AML-193 (cell line): ENCODE measurements around the gene NBEA.
"Not testable (repeated sequence)": the region's sequence is repeated elsewhere in the genome, so short reads cannot be mapped to it uniquely, and the experiment has no call there.

Experiments used
- DNase-seq, 2 experiments: peaks; one replicate each; lab custom pipeline; 2025; lab: John Stamatoyannopoulos, UW

Gene NBEA

DNA sequence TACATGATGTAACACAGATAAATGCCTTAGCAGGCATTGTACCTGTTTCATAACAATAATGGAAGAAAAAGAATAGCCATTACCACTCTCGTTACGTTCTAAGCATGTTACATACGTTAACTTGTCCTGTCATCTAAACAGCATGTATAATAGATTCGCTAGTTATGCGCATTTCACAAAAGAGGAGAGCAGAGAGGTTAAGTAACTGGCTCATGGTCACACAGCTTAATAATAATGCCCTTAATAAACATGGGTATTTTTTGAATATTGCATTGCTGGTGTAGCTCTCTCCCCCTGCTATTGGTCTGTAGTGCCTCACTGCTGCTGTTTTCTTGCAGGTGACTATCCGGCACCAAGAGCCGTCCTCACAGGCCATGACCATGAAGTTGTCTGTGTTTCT is 722.7 kb downstream of the NBEA start:
- DNase-seq: no peak

DNA sequence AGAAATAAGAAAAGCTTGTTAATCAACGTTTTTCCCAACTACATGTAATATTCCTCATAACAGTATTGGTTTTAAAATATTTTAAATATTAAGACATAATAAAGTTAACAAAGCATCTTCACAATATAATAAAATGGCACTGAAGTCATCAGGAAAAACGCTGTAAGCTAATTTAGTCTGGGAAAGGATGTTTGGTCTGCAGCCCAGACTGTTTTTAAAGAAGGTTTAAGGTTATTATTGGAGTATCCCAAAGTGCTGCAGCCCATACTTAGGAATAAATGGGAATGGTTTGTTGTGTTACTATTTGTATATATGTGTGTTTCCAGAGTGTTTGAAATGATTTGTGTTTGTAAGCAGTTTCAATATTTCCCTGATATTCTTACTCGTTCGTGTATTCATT is 727.3 kb downstream of the NBEA start:
- no peak for DNase-seq

DNA sequence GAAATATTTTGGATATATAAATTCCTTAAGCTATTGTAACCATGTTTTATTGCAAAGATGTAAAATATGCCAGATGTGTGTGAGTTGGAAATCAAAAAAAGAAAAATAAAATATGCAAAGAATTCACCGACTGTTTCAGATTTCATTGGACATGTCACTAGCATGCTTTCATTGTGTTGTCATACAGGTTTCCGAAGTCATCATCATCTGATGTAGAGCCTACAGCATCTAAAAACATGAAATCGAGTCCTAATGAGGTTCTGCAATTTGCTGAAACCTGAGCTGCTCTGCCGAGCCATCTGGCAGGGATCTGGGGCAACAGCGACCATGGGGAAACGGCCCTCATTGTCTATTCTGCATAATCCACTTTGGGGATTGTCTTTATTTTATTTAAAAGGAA is 730.5 kb downstream of the NBEA start:
- no peak for DNase-seq

DNA sequence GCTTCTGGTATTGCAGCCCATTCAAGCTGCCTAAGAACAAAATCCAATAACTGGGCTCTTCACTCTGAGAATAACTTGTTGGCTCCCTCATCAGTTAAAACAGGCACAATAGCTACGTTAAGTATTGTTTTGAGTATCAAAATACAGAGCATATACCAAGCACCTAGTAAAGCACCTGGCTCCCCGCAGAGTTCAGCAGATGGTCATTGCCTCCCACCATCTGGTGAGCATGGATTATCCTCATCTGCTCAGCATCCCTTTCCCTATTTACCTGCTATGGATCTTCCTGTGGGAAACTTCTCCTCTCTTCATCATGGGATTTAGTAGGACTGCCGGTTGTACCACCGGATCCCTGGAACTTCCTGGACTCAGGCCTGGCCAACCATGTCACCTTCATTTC is 733.6 kb downstream of the NBEA start:
- DNase-seq: no peak

DNA sequence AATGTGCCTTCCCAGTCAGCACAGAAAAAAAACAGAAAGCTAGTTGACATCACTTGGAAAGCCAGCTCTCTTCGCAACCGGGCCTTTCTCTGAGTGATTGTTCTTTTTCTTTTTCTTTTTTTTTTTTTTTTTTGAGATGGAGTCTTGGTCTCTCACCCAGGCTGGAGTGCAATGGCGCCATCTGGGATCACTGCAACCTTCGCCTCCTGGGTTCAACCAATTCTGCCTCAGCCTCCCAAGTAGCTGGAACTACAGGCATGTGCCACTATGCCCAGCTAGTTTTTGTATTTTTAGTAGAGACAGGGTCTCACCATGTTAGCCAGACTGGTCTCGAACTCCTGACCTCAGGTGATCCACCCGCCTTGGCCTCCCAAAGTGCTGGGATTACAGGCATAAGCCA is 735.8 kb downstream of the NBEA start:
- not testable (repeated sequence) for DNase-seq

DNA sequence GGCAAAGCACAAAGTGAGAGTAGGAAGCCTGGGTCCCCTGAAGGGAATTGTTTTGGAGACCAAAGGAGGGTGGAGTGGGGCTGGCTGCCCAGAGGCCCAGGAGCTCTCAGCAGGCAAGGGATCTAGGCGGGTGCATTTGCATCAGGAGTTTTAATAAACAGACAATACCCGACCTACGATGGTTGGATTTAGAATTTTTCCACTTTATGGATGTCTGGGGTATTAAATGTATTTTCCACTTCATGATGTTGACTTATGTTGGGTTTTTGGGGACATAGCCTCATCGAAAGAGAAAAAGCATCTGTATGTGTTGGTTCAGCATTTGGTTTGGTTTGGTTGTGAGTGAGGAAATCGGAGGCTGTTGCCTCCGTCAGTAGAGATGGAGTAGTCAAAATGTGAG is 739.6 kb downstream of the NBEA start:
- DNase-seq: no peak

DNA sequence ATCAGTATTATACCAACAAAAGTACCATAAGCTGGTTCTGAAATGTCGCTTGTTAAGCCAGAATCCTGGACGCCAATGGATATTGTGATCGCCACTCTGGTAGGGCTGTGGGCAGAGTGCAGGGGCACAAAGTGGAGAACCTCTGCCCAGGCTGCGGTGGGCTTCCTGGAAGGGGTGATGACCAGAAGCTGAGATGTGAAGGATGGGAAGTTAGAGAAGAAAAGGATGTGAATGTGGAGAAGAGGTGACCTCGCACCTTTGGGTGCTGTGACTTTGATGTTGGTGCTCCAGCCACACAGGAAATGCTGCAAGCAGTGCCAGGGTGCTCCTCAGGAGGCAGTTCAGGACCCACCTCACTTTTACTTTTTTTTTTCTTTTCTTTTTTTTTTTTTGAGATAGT is 742.4 kb downstream of the NBEA start:
- DNase-seq: no peak

DNA sequence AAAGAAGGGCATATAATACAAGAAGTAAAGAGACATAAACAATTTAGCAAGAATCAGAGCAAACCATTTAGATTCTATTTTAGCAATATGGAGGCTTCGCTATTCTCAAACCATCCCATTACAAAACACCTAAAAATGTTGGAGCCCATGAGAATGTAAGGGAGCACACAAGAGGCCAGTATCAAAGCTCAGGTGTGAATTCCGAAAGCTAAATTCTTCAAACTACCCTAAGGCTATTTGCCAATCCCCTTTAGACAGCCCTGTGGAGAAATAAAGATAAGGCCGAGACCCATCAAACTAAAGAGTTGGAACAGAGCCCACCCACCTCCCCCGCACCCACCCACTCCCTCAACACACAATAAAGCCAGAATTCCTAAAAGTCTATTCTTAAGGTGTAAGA is 745.3 kb downstream of the NBEA start:
- no peak for DNase-seq

DNA sequence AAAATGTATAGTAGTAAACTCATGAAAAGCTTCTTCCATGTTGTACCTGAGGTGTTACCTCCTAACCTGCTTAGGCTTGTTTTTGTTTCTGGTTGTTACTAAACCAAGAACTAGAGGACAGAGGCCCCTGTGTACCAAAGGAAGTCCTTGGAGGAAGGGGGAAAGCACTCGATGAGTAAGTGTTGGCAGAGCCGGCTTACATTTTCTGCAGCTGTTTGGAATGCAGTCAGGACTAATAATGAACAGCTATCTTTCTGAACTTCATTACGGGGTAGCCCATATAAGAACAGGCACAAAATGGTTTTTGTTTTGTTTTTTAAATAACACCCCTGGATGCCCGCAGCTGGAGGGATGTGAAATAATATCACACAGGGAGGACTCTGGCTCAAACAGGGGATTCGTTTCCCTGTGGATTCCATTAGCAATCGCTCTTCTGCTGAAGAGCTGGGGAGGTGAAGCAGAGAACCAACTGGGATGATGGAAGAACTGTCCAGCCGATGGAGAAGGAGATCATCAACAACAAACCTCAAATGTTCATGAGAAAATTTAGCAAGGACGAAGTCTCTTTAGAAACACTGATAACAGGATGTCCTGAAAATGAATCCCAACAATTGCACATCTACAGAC is 748.6 kb downstream of the NBEA start:
- no peak for DNase-seq

DNA sequence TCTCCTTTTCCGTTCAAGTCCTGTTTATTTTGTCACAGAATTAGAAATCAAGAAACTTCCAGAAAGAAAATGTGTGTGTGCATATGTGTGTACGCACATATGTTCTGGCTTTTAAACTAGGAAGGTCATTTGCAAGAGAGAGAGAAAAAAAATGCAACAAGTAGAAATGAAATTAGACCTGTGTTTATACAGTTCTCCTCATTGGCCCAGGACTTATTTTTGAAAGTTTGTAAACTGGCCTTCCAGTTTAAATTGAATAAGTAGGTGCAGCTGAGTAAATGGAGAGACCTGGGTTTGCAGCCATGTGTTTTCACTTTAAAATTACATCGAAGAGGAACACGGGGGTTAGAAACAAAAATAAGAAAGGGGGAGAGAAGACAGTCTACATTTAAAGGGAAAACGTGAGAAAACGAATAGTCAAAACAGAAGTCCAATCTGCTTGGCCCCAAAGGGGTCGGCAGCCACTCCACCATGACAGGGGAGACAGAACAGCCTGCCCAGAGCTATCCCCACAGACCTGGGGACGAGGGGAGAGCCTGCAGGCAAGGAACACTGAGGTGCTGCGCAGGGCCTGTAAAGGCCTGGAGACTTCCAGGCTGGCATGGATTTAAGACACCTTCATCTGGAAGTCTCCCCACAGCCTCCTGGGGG is 751.2 kb downstream of the NBEA start:
- no peak for DNase-seq

DNA sequence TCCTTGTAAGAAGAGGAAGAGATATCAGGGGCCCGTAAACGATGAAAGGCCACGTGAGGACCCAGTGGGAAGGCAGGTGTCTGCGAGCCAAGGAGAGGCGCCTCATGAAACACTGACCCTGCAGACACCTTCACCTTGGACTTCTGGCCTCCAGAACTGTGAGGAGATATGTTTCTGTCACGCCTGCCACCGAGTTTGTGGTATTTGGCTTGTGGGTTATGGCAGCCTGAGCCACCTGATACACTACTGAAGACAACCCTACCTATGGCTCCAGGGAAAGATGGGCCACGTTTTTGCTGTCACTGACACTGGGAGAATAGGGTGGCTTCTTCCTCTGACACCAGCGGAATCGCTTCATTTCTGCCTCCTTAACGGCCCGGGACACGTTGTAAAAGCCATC is 752.0 kb downstream of the NBEA start:
- DNase-seq: no peak

DNA sequence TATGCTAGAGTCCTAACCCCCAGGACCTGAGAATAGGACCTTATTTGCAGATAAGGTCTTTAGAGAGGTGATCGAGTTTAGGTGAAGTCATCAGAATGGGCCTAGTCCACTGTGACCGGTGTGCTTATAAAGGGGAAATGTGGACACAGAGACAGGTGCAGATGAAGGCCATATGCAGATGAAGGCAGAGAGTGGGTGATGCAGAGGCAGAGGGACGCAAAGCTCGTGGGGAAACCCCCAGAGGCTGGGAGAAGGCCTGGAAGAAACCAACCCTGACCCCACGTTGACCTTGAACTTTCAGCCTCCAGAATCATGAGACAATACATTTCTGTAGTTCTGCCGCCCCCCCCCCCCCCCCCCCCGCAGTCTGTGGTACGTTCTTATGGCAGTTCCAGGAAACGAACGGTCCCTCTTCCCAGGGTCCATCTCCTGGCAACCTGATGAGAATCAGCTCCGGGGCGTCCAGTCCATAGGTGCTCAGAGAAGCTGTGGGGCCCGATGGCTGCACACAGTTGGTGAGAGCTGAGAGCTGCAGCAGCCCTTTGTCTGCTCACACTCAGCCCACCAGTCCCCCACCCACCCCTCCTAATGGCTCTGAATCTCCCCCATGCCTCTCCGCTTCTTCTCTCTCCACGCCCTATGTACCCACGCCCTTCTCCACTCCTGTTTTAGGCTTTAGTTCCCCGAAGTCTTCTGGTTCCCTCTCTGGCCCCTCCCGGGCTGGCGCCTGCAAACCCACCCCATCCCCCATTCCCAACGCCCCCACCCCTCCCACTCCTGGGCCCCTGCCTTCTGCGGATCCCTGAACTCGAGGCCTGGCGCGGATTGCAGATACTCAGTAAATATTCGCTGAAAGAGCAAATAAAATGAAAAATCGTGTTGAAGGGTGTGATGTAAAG is 752.7 kb downstream of the NBEA start:
- DNase-seq: no peak

DNA sequence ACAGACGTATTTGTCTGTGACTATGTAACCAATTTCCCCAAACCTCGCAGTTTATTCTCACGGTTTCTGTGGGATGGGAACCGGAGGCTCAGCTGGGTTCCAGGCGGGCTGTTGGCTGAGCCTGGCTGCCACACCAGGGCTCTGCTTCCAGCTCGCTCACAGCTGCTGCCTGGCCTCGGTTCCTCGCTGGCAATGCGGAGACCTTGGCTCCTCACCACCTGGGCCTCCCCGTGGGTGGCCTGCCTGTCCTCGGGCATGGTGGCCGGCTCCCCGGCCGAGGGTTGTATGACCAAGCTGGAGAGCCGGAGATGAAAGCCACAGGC is 753.3 kb downstream of the NBEA start:
- no peak for DNase-seq

DNA sequence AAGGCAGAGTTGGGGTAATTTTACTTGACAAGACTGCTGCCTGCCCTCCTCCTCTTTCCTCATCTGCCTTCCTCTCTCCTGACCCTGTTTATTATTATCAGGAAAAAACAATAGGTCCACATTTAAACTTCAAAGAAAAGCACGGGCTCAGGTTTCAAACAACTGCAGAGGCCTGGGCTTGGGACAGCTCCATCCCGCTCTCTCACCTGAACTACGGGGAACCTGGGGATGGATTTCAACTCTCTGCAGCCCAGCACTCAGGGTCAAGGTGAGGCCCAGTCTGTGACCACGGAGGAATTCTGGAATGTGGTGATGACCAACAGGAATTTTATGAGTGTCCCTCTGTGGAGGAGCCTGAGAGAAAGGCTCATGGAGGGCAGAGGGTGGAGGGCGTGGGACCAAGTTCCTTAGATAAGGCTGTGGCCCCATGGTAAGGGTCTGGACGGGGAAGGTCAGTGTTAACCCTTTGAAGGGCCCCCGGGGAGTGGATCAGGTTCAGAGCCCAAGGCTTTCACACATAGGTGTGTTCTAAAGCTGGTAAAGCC is 755.2 kb downstream of the NBEA start:
- DNase-seq: no peak

DNA sequence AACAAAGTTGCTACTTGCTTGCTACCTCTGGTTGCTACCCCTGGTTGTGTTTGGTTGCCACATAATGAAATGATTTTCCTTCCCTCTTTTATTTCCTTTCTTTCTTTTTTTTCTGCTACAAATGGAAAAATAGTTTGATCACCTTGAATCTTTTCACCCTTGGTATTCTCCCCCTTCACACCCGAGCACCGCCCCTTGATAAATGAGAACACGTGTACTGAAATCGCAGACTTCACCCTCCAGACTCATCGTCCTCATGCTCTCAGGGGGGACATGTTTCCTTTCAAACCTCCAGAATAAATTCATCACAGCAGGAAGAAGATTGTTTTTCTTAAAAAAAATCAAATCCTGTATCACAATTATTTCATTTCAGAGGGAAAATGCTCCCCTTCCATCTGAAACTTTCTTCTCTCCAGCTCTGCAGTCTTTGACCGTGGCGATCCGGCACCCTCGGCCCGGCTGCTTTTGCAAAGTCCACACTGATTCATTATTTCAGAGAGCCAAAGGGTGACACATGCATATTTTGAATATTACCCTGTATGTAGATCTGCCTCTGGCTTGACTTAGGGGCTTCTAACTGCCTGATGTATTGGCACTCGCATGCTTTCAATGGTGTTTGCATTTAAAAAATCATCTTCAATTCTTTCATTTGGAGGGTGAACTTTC is 757.0 kb downstream of the NBEA start:
- no peak for DNase-seq

DNA sequence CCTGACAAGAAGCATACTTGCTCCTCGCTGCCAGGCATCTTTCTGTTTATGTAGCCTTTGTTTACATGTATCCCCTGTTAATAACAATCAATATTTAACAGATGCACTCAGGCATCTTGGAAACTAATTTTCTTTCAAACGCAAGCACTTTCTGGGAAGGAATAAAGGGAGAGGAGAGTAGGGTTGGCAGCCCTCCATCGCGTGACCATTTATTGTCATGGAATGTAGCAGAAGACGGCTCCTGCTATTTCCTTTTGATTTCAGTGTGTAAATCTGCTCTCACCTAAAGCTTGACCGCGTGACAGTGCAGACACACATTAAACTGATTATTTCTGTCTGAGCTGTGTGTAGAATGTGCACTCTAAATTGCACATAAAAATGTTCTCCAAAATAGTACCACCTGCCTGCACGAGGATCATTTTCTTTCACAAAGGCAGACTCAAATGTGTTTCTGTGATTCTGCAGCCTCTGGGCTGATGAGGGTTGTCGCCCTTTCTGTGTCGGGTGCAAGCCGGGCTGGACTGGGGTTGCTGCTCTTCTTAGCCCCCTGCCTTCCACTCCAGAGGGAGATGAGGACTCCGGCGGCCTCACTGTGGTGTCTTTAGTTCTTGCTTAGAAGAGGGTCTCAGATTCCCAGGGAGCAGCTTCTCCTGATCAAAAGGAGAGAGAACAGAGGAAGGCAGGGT is 757.9 kb downstream of the NBEA start:
- no peak for DNase-seq

DNA sequence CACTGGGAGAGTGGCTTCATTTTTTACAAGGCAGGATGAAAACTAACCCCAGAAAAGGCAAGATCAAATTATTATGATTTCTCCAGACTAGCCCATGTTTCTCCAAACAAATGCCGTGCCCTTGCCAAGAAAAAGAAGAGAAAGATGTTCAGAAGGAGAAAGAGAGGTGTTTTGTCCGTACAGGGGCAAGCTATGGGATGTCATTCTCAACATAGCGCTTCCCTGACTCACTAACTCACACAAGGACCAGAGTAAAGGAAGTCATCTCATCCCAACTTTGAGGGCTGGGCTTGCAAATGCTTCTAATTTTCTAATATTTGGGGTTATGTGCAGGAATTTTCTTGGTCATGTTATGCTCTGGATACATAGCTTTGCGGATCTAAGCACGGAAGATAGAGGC is 758.6 kb downstream of the NBEA start:
- DNase-seq: no peak

DNA sequence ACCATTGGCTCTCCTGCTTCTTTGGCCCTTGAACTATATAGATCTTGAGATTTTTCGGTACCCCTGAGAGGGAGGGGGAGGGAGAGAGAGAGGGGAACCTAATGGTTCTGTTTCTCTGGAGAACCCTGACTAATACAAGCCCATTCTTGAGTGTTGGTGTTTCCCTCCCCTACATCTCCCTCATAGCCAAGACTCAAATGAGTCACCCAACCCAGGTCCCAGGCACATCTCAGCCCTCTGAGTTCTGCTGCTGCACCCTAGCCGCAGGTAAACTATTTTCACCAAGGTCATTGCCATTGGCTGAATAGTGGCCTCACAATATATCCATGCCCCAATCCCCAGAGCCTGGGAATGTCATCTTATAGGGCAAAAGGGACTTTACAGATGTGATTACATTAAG is 760.2 kb downstream of the NBEA start:
- DNase-seq: no peak

DNA sequence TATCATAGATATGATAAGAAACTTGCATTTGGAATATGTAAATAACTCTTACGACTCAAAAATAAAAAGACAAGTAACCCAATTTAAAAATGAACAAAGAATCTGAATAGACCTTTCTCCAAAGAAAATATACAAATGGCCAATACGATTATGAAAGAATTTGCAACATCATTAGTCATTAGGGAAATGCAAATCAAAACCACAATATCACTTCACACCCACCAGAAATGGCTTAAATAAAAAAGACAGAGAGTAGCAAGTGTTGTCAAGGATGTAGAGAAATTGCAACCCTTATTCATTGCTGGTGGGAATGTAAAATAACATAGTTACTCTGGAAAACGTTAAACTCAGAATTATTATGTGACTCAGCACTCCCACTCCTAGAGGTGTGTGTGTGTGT is 761.0 kb downstream of the NBEA start:
- DNase-seq: no peak

DNA sequence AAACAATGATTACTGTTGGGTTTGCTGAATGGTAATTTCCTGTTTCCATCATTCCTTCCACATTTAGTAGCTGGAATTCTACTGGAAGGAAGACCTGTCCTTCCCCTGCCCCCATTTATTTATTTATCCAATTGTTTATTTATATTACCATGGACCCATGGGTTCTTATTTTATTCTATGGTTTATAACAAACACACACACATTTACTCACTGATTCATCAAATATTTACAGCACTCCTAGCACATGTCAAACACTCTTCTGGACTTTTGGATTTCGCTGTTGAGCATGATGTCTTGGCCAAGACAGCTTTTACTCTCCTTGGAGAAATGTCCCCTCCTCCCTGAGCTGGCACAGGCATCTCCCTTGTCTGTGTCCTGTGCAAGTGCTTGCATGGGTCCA is 762.3 kb downstream of the NBEA start:
- no peak for DNase-seq

DNA sequence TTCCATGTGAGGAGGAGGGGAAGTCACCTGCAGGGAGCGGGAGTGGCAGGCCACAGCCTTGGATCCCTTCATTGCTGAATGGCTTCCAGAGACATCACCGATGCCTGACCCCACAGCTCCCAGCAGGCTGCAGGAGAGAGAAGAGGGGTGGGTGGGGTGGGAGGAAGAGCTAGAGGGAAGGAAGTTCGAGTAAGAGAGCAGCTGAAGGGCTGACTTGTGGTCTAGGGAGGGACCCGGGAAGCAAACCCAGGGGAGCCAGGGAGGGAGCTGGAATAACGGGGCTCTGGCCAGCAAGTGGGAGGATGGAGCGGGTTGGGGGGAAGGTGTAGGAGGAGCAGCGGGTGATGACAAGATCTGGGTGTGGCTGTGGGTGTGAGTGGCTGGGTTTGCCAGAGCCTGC is 764.2 kb downstream of the NBEA start:
- DNase-seq: no peak

DNA sequence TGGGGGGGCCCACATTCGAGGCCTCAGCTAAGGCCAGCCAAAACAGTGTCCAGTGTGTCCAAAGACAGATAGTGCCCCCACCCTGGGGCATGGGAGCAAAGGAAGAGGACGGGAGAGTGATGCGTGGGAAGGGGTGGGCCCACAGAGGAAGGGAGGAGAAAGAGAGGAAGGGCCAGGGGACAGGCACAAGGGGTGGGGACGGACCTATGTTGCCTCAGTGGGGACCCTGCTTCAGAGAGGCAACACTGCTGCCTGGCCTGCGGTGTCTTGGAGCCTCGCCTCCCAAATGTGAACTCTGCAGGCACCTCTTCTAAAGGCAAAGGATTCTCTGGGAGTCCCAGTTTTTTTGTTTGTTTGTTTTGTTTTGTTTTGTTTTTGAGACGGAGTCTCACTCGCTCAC is 764.7 kb downstream of the NBEA start:
- no peak for DNase-seq
